ENCODE measurements around the gene HEPN1. TPM values are rescaled to one million over a fixed set of nuclear protein-coding genes. Genes with fewer than 3 reads are reported as not detected.

HEPN1 gene
- total and polyA plus RNA-seq, 2 of the 4 experiments (the other 2 are of a cell fraction) = not detected

GRCh38 chr11:124961972-124962609 lies 43.0 kb downstream of the HEPN1 start:
- Histone ChIP-seq H4K91ac (ENCODE audit: insufficient read depth, low read depth, low read length) (no peak overlapping the region), H4K8ac (ENCODE audit: low read depth in 2 of 2, low read length in 2 of 2) (no peak overlapping the region), H2AK9ac (replicated peaks; ENCODE audit: low read depth, low read length, poor library complexity) (no peak overlapping the region), H3K18ac (ENCODE audit: low read depth, low read length) (no peak overlapping the region), H3K9me1 (ENCODE audit: insufficient read depth, low read length) (no peaks in the 10 kb centered on the region), H3K23ac (ENCODE audit: low read depth, low read length) (no peak overlapping the region), H3K56ac (ENCODE audit: extremely low read depth, insufficient read depth, low read length) (no peak overlapping the region), H3K9ac (ENCODE audit: low read depth, low read length) (no peak overlapping the region), H2BK5ac (ENCODE audit: low read depth, low read length, poor library complexity, severe bottlenecking) (no peak overlapping the region), H2AK5ac (ENCODE audit: low read depth, low read length) (no peak overlapping the region), H3K4me3 (ENCODE audit: insufficient read depth, low read depth, low read length) (no peak overlapping the region), H3K27me3 (ENCODE audit: control insufficient read depth, insufficient read depth, low read length) (no peaks in the 10 kb centered on the region), H4K5ac (ENCODE audit: low read depth, low read length) (no peak overlapping the region), H2BK120ac (ENCODE audit: low read depth, low read length) (no peak overlapping the region), H3K9me3 (ENCODE audit: control insufficient read depth, insufficient read depth, low read length) (no peaks in the 10 kb centered on the region), H4K20me1 (ENCODE audit: insufficient read depth, low read length) (no peaks in the 10 kb centered on the region), H3K14ac (replicated peaks; ENCODE audit: low read depth, low read length) (no peak overlapping the region), H3K79me1 (ENCODE audit: low read depth in 1 of 2, low read length in 2 of 2) (no peaks in the 10 kb centered on the region), H2BK15ac (ENCODE audit: low read depth, low read length) (no peak overlapping the region), H3K36me3 (ENCODE audit: control insufficient read depth, insufficient read depth, low read length) (no peaks in the 10 kb centered on the region), H3K27ac (ENCODE audit: insufficient read depth, low read length) (no peak overlapping the region), H3K4ac (ENCODE audit: low read depth, low read length) (no peak overlapping the region), H2BK20ac (ENCODE audit: low read depth, low read length) (no peak overlapping the region), H3K4me1 (ENCODE audit: control insufficient read depth, insufficient read depth, low read length) (no peaks in the 10 kb centered on the region), H3K4me2 (ENCODE audit: low read depth, low read length) (no peak overlapping the region), H2AFZ (replicated peaks; ENCODE audit: low read length, poor library complexity) (no peak overlapping the region)
- TF ChIP-seq RCOR1 (IDR thresholded peaks at IDR 0.05; ENCODE audit: insufficient replicate concordance, low read length) (no peak), CEBPB (IDR thresholded peaks at IDR 0.05; ENCODE audit: low read depth, low read length) (no peak), SMC3 (IDR thresholded peaks at IDR 0.05; ENCODE audit: low read depth, low read length) (peak; percentile 96), RAD21 (IDR thresholded peaks at IDR 0.05; ENCODE audit: low read length) (peak; percentile 95), USF2 (IDR thresholded peaks at IDR 0.05; ENCODE audit: low read depth, low read length) (no peak), MAZ (IDR thresholded peaks at IDR 0.05; ENCODE audit: borderline replicate concordance, low read depth, low read length) (0 out of 2 replicates have a peak, but pooled peaks have one; percentile 27), POLR2A (IDR thresholded peaks at IDR 0.05; ENCODE audit: low read depth, low read length) (peak; percentile 43; the same call in 1 of the 2 replicates), RFX5 (IDR thresholded peaks at IDR 0.05; ENCODE audit: low read depth, low read length) (no peak), CTCF (conservative IDR thresholded peaks at IDR 0.05; ENCODE audit: low read depth, low read length) (peak; percentile 91), FOS (IDR thresholded peaks at IDR 0.05; ENCODE audit: low read depth, low read length) (no peak)
- in situ Hi-C loops (cut with MboI; ENCODE audit: low sequenced_read_pairs) = loop anchor here (10.0 kb wide), 1 partner anchor 443 kb away; no protein-coding TSS in a partner anchor
- 100% methylated on average over 1 of the region's 5 CpGs; no CpG with 5 or more reads in 1 of the 2 experiments for WGBS, 2 experiments (ENCODE audit: extremely low coverage in 2 of 2, insufficient read length in 1 of 2)
- BruUV-seq (replicated peaks) = no TSS peak
- dilution Hi-C loops (cut with HindIII; ENCODE audit: low sequenced_read_pairs, unreplicated experiment) = no loop called here
- peak; percentile 100 for ATAC-seq (ENCODE audit: low read depth)
- ChIA-PET CTCF (interaction anchor here (0.7 kb wide), 1 partner anchor 937 kb away, joined by 3 read pairs; no protein-coding TSS in a partner anchor), POLR2A (ENCODE audit: unreplicated experiment) (no interaction called here)
- peak; percentile 85 for DNase-seq
- intact Hi-C loops (cut with micrococcal nuclease) = loop anchor here (1.0 to 10.0 kb wide), 8 partner anchors 129 to 912 kb away; partner anchors contain the start of gene EI24

Data from IMR-90 (cell line).